CD14-positive monocyte (primary cell): Measurements from ENCODE around the gene GRIN2C. TPM values are rescaled to one million over a fixed set of nuclear protein-coding genes. Genes with fewer than 3 reads are reported as not detected.
A peak's percentile ranks its signal among the peaks of the same experiment; 100 is the strongest.

Experiments used
- DNase-seq, 3 donors: peaks; one replicate each; pipeline ENCODE4 v3.0.0-alpha.2; 2011 to 2022
- H2AFZ ChIP-seq: 2 replicates; pipeline ENCODE4 v1.6.0; 2012; ENCODE audit warnings: mild to moderate bottlenecking, low read depth, low read length, inconsistent platforms; ENCODE audit not compliant: insufficient read depth, poor library complexity, severe bottlenecking
- H3K27ac ChIP-seq, 2 donors: 1 replicate in 1 of 2; 2 replicates in 1 of 2; pipeline ENCODE4 v1.5.1; 2012 to 2013; ENCODE audit warnings: low read length in 2 of 2, control low read depth in 1 of 2, inconsistent platforms in 1 of 2, low read depth in 1 of 2, mild to moderate bottlenecking in 1 of 2
- H3K27me3 ChIP-seq, 2 donors: one replicate each; pipeline versions ENCODE4 v1.6.0 to v1.6.1; 2011 to 2013; ENCODE audit warnings: low read length in 2 of 2; ENCODE audit not compliant: control insufficient read depth in 2 of 2, insufficient read depth in 2 of 2
- H3K36me3 ChIP-seq, 2 donors: replicated peaks in 1 of 2; 1 replicate in 1 of 2; 2 replicates in 1 of 2; pipeline versions ENCODE4 v1.5.1 to v1.6.1; 2012 to 2013; ENCODE audit warnings: low read length in 2 of 2, control low read depth in 1 of 2, inconsistent platforms in 1 of 2, mild to moderate bottlenecking in 1 of 2; ENCODE audit not compliant: insufficient read depth in 2 of 2, control insufficient read depth in 1 of 2
- H3K4me1 ChIP-seq, 2 donors: 1 replicate in 1 of 2; 2 replicates in 1 of 2; pipeline versions ENCODE4 v1.5.1 to v1.6.1; 2012 to 2013; ENCODE audit warnings: low read length in 2 of 2, control low read depth in 1 of 2, inconsistent platforms in 1 of 2, mild to moderate bottlenecking in 1 of 2, moderate library complexity in 1 of 2; ENCODE audit not compliant: insufficient read depth in 2 of 2, control insufficient read depth in 1 of 2
- H3K4me2 ChIP-seq: replicated peaks from 2 replicates; pipeline ENCODE3; 2012; ENCODE audit warnings: low read length, moderate library complexity, mild to moderate bottlenecking; ENCODE audit not compliant: poor library complexity, severe bottlenecking; ENCODE audit errors: extremely low read depth
- H3K4me3 ChIP-seq, 3 experiments: fragments of 200-600 bp in 1 of 3; sonication (generic) in 1 of 3; replicated peaks in 1 of 3; 1 replicate in 2 of 3; 2 replicates in 1 of 3; pipeline ENCODE4 v1.5.1; 2011 to 2013; ENCODE audit warnings: low read length in 3 of 3, mild to moderate bottlenecking in 3 of 3, control low read depth in 2 of 3, low read depth in 2 of 3, inconsistent platforms in 1 of 3, moderate library complexity in 1 of 3
- H3K79me2 ChIP-seq: 2 replicates; pipeline ENCODE4 v1.6.0; 2012; ENCODE audit warnings: mild to moderate bottlenecking, control low read depth, inconsistent platforms, low read length, moderate library complexity; ENCODE audit not compliant: insufficient read depth
- H3K9ac ChIP-seq: 2 replicates; pipeline ENCODE4 v1.6.0; 2017; ENCODE audit warnings: low read length, mild to moderate bottlenecking; ENCODE audit not compliant: insufficient read depth, poor library complexity, severe bottlenecking
- H3K9me3 ChIP-seq, 2 donors: replicated peaks in 1 of 2; 1 replicate in 1 of 2; 2 replicates in 1 of 2; pipeline versions ENCODE4 v1.5.1 to v1.6.1; 2012 to 2013; ENCODE audit warnings: low read length in 2 of 2, control low read depth in 1 of 2; ENCODE audit not compliant: control insufficient read depth in 1 of 2, insufficient read depth in 1 of 2
- H4K20me1 ChIP-seq: 2 replicates; pipeline ENCODE4 v1.6.0; 2012; ENCODE audit warnings: mild to moderate bottlenecking, low read length, control low read depth, moderate library complexity; ENCODE audit not compliant: insufficient read depth
- H3K27ac Mint-ChIP-seq, 7 donors: one replicate each; pipeline ENCODE4 v1.8.0; 2020; ENCODE audit warnings: mild to moderate bottlenecking in 7 of 7, mixed read lengths in 7 of 7, moderate library complexity in 6 of 7, inconsistent platforms in 2 of 7
- H3K27me3 Mint-ChIP-seq, 3 donors: one replicate each; pipeline ENCODE4 v1.8.0; 2021 to 2022; ENCODE audit warnings: low read depth in 3 of 3, mild to moderate bottlenecking in 3 of 3, mixed read lengths in 3 of 3, moderate library complexity in 3 of 3, inconsistent platforms in 1 of 3
- H3K36me3 Mint-ChIP-seq, 2 donors: one replicate each; pipeline ENCODE4 v1.8.0; 2020; ENCODE audit warnings: mixed read lengths in 2 of 2, inconsistent platforms in 1 of 2, mild to moderate bottlenecking in 1 of 2
- H3K4me1 Mint-ChIP-seq: one replicate; pipeline ENCODE4 v1.8.0; 2020; ENCODE audit warnings: mild to moderate bottlenecking, mixed read lengths
- H3K4me3 Mint-ChIP-seq, 2 donors: one replicate each; pipeline ENCODE4 v1.8.0; 2020; ENCODE audit warnings: mild to moderate bottlenecking in 2 of 2, mixed read lengths in 2 of 2, moderate library complexity in 1 of 2
- H3K9me3 Mint-ChIP-seq, 7 donors: one replicate each; pipeline ENCODE4 v1.8.0; 2020 to 2022; ENCODE audit warnings: mixed read lengths in 7 of 7, mild to moderate bottlenecking in 6 of 7, moderate library complexity in 6 of 7, inconsistent platforms in 2 of 7
- WGBS: methylation state at CpG from one replicate; pipeline ENCODE4 v1.1.5; 2013; ENCODE audit warnings: missing lambda C conversion rate; ENCODE audit not compliant: insufficient coverage; 5-methylcytosine and 5-hydroxymethylcytosine counted together
- intact Hi-C, 2 donors: fragments of 100-400 bp; cut with micrococcal nuclease; formaldehyde crosslinking; loops; one replicate each; pipeline versions ENCODE4 v1.15.0 to v1.15.1; 2023
- polyA plus RNA-seq, 3 donors: library from polyadenylated mRNA; depleted of rRNA in 1 of 3; unstranded in 2 of 3; stranded (reverse) in 1 of 3; fragments of 300-500 nt in 2 of 3; fragments of >200 nt in 1 of 3; fragmentation: Illumina TruSeq in 2 of 3; gene quantifications; 1 replicate in 2 of 3; 2 replicates in 1 of 3; pipeline ENCODE4 v1.2.3, GENCODE V29; 2012 to 2021
- TF ChIP-seq, protein P1 (sequence below): fragments of 200-600 bp; IDR thresholded peaks from one replicate; pipeline ENCODE4 v1.8.0; 2022; ENCODE audit warnings: antibody characterized with exemption, mild to moderate bottlenecking

GRIN2C gene
- polyA plus RNA-seq, 3 donors, result 0.04 TPM; not detected in 2

DNA sequence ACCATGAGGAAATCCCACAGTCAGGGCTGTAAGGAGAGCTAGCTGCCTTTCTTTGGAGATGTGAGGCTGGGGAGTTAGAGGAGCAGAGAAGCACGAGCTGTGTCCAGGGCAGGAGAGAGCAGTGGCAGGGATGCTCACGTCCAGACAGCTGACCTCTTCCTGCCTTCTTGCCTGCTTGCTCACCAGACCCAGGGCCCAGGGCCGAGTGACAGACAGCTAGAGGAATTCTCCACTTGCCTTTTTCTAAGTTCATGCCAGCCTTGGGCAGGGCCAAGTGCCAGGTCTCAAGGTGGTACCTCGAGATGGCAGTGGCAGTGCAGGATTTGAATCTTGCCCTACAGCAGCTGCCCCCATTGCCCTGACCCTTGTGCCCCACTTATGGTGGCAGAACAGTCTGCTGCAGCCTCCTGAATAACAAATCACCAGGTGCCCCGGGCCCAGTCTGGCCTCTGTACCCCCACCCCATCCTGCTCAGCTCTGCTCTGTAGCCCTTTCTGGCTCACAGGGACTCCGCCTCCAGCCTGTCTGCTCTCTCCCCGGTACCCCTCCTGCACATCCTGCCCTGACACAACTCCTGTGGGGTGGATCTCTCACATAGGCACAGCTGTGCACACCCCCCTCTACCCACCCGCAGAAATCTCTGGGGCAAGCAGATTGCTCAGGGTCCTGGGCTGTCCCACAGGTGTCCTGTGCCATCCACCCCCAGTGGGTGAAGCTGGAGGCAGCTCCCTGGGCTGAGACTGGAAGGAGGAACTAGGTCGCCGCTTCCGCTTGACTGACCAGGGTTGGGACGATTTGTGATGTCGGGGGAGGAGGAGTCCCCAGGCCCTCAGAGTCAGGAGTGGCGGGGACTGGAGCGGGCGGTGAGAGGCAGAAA lies 25.9 kb downstream of the GRIN2C start:
- Histone ChIP-seq H3K27me3 (no peaks in the 10 kb centered on the region), H3K36me3 (peaks cover 60 to 78% of the 10 kb centered on the region in 2 donors), H3K27ac (peak overlapping the region in 1 of 2 donors; percentile 0), H3K4me2 (peak overlapping the region; percentile 43), H3K9ac (no peak overlapping the region), H3K79me2 (no peaks in the 10 kb centered on the region), H3K4me1 (peaks cover 13 to 14% of the 10 kb centered on the region in 2 donors), H3K4me3 (no peak overlapping the region), H2AFZ (peak overlapping the region; percentile 51), H4K20me1 (peaks cover 14% of the 10 kb centered on the region), H3K9me3 (no peaks in the 10 kb centered on the region)
- H3K4me3 Mint-ChIP-seq, result peak overlapping the region; percentile 39 to 69
- H3K9me3 Mint-ChIP-seq, result no peaks in the 10 kb centered on the region
- DNase-seq, result peak; percentile 39 to 61 (median 55)
- H3K36me3 Mint-ChIP-seq, result peaks cover 64 to 76% of the 10 kb centered on the region in 2 donors
- H3K4me1 Mint-ChIP-seq, result peaks cover 14% of the 10 kb centered on the region
- 38% methylated on average over 11 of the region's 16 CpGs for WGBS
- TF ChIP-seq, protein P1, sequence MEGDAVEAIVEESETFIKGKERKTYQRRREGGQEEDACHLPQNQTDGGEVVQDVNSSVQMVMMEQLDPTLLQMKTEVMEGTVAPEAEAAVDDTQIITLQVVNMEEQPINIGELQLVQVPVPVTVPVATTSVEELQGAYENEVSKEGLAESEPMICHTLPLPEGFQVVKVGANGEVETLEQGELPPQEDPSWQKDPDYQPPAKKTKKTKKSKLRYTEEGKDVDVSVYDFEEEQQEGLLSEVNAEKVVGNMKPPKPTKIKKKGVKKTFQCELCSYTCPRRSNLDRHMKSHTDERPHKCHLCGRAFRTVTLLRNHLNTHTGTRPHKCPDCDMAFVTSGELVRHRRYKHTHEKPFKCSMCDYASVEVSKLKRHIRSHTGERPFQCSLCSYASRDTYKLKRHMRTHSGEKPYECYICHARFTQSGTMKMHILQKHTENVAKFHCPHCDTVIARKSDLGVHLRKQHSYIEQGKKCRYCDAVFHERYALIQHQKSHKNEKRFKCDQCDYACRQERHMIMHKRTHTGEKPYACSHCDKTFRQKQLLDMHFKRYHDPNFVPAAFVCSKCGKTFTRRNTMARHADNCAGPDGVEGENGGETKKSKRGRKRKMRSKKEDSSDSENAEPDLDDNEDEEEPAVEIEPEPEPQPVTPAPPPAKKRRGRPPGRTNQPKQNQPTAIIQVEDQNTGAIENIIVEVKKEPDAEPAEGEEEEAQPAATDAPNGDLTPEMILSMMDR, result no peak
- peaks cover 0 to 5% (median 2%) of the 10 kb centered on the region in 3 donors for H3K27me3 Mint-ChIP-seq
- peak overlapping the region in 5 of 7 donors; percentile 63 to 79 (median 72) for H3K27ac Mint-ChIP-seq
- intact Hi-C loops, result no loop called here

DNA sequence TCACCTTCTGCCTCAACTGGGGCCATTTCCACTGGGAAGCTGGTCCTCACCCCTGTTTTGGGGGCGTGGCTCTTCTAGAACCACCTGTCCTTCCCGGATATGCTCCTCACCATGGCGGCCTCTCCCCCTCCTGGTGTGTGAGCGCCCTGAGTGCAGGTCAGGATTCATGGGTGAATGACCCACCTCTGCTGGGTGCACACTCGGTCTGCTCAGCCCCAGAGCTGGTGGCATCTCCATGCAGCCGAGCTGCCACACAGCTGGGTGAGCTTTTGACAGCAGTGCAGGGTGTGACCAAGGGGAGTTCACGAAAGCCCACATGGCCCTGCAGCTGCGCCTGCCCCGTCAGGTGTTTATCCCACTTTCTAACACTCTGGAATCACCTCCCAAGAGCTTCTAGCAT lies 27.3 kb downstream of the GRIN2C start:
- H3K36me3 Mint-ChIP-seq, result peaks cover 63 to 76% of the 10 kb centered on the region in 2 donors
- intact Hi-C loops, result no loop called here
- TF ChIP-seq, protein P1, result no peak
- Histone ChIP-seq H3K4me1 (peaks cover 13 to 14% of the 10 kb centered on the region in 2 donors), H3K4me2 (no peak overlapping the region), H3K9ac (no peak overlapping the region), H3K27me3 (no peaks in the 10 kb centered on the region), H4K20me1 (peaks cover 17% of the 10 kb centered on the region), H3K79me2 (no peaks in the 10 kb centered on the region), H2AFZ (no peak overlapping the region), H3K4me3 (no peak overlapping the region), H3K9me3 (no peaks in the 10 kb centered on the region), H3K36me3 (peaks cover 60 to 78% of the 10 kb centered on the region in 2 donors), H3K27ac (no peak overlapping the region)
- peaks cover 0 to 3% (median 2%) of the 10 kb centered on the region in 3 donors for H3K27me3 Mint-ChIP-seq
- peak overlapping the region in 1 of 7 donors; percentile 72 for H3K27ac Mint-ChIP-seq
- no peak overlapping the region for H3K4me3 Mint-ChIP-seq
- no peaks in the 10 kb centered on the region for H3K9me3 Mint-ChIP-seq
- peaks cover 14% of the 10 kb centered on the region for H3K4me1 Mint-ChIP-seq
- no peak for DNase-seq
- WGBS, result 100% methylated on average over 6 of the region's 9 CpGs
